Tibial artery (tissue), 4 donors: ENCODE data around the gene PDE4B.

ENCODE experiments used
- DNase-seq, 2 donors: peaks; one replicate each; pipeline ENCODE4 v3.0.0-alpha.2; 2019
- H3K27ac ChIP-seq, 2 donors: fragments of 200-600 bp; sonication (generic) in 1 of 2; 1 replicate in 1 of 2; 2 replicates in 1 of 2; pipeline ENCODE4 v1.5.1; 2018 to 2019; ENCODE audit warnings: mild to moderate bottlenecking in 1 of 2
- H3K27me3 ChIP-seq, 2 donors: fragments of 200-600 bp; sonication (generic) in 1 of 2; one replicate each; pipeline versions ENCODE4 v1.5.1 to v1.6.0; 2016 to 2019
- H3K36me3 ChIP-seq, 3 donors: fragments of 200-600 bp; sonication (generic) in 2 of 3; one replicate each; pipeline ENCODE4 v1.5.1; 2016 to 2019; ENCODE audit warnings: mild to moderate bottlenecking in 2 of 3
- H3K4me1 ChIP-seq, 4 donors: fragments of 200-600 bp; sonication (generic) in 2 of 4; 1 replicate in 3 of 4; 2 replicates in 1 of 4; pipeline ENCODE4 v1.5.1; 2016 to 2019
- H3K4me3 ChIP-seq, 2 donors: fragments of 200-600 bp; sonication (generic) in 1 of 2; 1 replicate in 1 of 2; 2 replicates in 1 of 2; pipeline ENCODE4 v1.5.1; 2018 to 2019; ENCODE audit warnings: mild to moderate bottlenecking in 2 of 2
- H3K9me3 ChIP-seq, 3 donors: fragments of 200-600 bp; sonication (generic) in 1 of 3; one replicate each; pipeline ENCODE4 v1.5.1; 2016 to 2019
- CTCF ChIP-seq, 2 experiments: fragments of 200-600 bp in 1 of 2; fragments of 450-650 bp in 1 of 2; IDR thresholded peaks; one replicate each; pipeline ENCODE4 v1.5.1; 2017 to 2019; ENCODE audit warnings: antibody characterized with exemption in 2 of 2, mild to moderate bottlenecking in 1 of 2, moderate library complexity in 1 of 2
- intact Hi-C: fragments of 100-400 bp; cut with DNase I; formaldehyde crosslinking; loops from one replicate; pipeline ENCODE4 v1.15.0; 2023; ENCODE audit warnings: low total_unique reads

Gene PDE4B

GRCh38 chr1:65812065-65812464, 19.4 kb downstream of the PDE4B start:
- peak in 1 of 2 donors; percentile 32 for DNase-seq
- TF ChIP-seq CTCF (IDR thresholded peaks at IDR 0.05) = no peak
- H3K27me3 ChIP-seq = no peaks in the 10 kb centered on the region
- no peak overlapping the region for H3K4me3 ChIP-seq
- H3K4me1 ChIP-seq = no peaks in the 10 kb centered on the region
- no peaks in the 10 kb centered on the region for H3K9me3 ChIP-seq
- intact Hi-C loops = no loop called here
- H3K27ac ChIP-seq = no peak overlapping the region
- H3K36me3 ChIP-seq = no peaks in the 10 kb centered on the region

GRCh38 chr1:65813956-65814355, 21.3 kb downstream of the PDE4B start:
- no peak for TF ChIP-seq CTCF (IDR thresholded peaks at IDR 0.05)
- no peak for DNase-seq
- Histone ChIP-seq H3K4me3 (no peak overlapping the region), H3K4me1 (no peaks in the 10 kb centered on the region), H3K27ac (no peak overlapping the region), H3K27me3 (no peaks in the 10 kb centered on the region), H3K36me3 (no peaks in the 10 kb centered on the region), H3K9me3 (no peaks in the 10 kb centered on the region)
- intact Hi-C loops = no loop called here

- Histone ChIP-seq H3K9me3 (no peaks in the 10 kb centered on the region), H3K27me3 (no peaks in the 10 kb centered on the region), H3K4me3 (no peak overlapping the region), H3K36me3 (no peaks in the 10 kb centered on the region), H3K27ac (no peak overlapping the region), H3K4me1 (no peaks in the 10 kb centered on the region)
- no peak for DNase-seq
- TF ChIP-seq CTCF (IDR thresholded peaks at IDR 0.05) = no peak
- intact Hi-C loops = no loop called here
These were observed 22.1 kb downstream of the PDE4B start for GRCh38 chr1:65814752-65815151.

GRCh38 chr1:65817891-65818290, 25.2 kb downstream of the PDE4B start:
- no peak overlapping the region for H3K4me3 ChIP-seq
- H3K27ac ChIP-seq = no peak overlapping the region
- H3K27me3 ChIP-seq = no peaks in the 10 kb centered on the region
- no peak for TF ChIP-seq CTCF (IDR thresholded peaks at IDR 0.05)
- DNase-seq = no peak
- H3K36me3 ChIP-seq = no peaks in the 10 kb centered on the region
- no peaks in the 10 kb centered on the region for H3K9me3 ChIP-seq
- intact Hi-C loops = no loop called here
- H3K4me1 ChIP-seq = no peaks in the 10 kb centered on the region

- H3K27ac ChIP-seq = no peak overlapping the region
- DNase-seq = no peak
- no peak for TF ChIP-seq CTCF (IDR thresholded peaks at IDR 0.05)
- H3K9me3 ChIP-seq = no peaks in the 10 kb centered on the region
- no peaks in the 10 kb centered on the region for H3K4me1 ChIP-seq
- intact Hi-C loops = no loop called here
- no peak overlapping the region for H3K4me3 ChIP-seq
- H3K27me3 ChIP-seq = no peaks in the 10 kb centered on the region
- H3K36me3 ChIP-seq = no peaks in the 10 kb centered on the region
These were observed 26.3 kb downstream of the PDE4B start for GRCh38 chr1:65818966-65819365.

GRCh38 chr1:65820983-65821382, 28.3 kb downstream of the PDE4B start:
- H3K36me3 ChIP-seq = no peaks in the 10 kb centered on the region
- no peaks in the 10 kb centered on the region for H3K4me1 ChIP-seq
- no peak for DNase-seq
- H3K27me3 ChIP-seq = no peaks in the 10 kb centered on the region
- no peak overlapping the region for H3K27ac ChIP-seq
- TF ChIP-seq CTCF (IDR thresholded peaks at IDR 0.05) = no peak
- no peaks in the 10 kb centered on the region for H3K9me3 ChIP-seq
- H3K4me3 ChIP-seq = no peak overlapping the region
- intact Hi-C loops = no loop called here
